Stimulated activated naive B cell treated with anti-CD40 and anti-IgM and Interleukin-4, amounts not matched to agents 10 μg/mL and 1 μg/mL and 100 μg/mL, for 72 hours (primary cell): Measurements from ENCODE around the gene KRT4.

Source experiments
- ATAC-seq, 2 donors: fragments of 150-1000 bp; cut with Tn5 transposase; replicated peaks; 2 replicates each; pipeline ENCODE4 v1.10.0; 2021; ENCODE audit warnings: moderate library complexity in 1 of 2
- DNase-seq: peaks from one replicate; pipeline ENCODE4 v3.0.0; 2021
- H3K27ac Mint-ChIP-seq: one replicate; pipeline ENCODE4 v1.8.0; 2022; ENCODE audit warnings: mild to moderate bottlenecking, mixed read lengths
- H3K27me3 Mint-ChIP-seq, 2 donors: one replicate each; pipeline ENCODE4 v1.8.0; 2022; ENCODE audit warnings: mixed read lengths in 2 of 2
- H3K36me3 Mint-ChIP-seq, 2 donors: one replicate each; pipeline ENCODE4 v1.8.0; 2022; ENCODE audit warnings: mixed read lengths in 2 of 2, mild to moderate bottlenecking in 1 of 2
- H3K4me1 Mint-ChIP-seq, 2 donors: one replicate each; pipeline ENCODE4 v1.8.0; 2022; ENCODE audit warnings: mixed read lengths in 2 of 2, mild to moderate bottlenecking in 1 of 2
- H3K4me3 Mint-ChIP-seq, 2 donors: one replicate each; pipeline ENCODE4 v1.8.0; 2022; ENCODE audit warnings: mild to moderate bottlenecking in 2 of 2, mixed read lengths in 2 of 2, moderate library complexity in 1 of 2
- H3K9me3 Mint-ChIP-seq, 2 donors: one replicate each; pipeline ENCODE4 v1.8.0; 2022; ENCODE audit warnings: mixed read lengths in 2 of 2, mild to moderate bottlenecking in 1 of 2

The KRT4 gene

DNA sequence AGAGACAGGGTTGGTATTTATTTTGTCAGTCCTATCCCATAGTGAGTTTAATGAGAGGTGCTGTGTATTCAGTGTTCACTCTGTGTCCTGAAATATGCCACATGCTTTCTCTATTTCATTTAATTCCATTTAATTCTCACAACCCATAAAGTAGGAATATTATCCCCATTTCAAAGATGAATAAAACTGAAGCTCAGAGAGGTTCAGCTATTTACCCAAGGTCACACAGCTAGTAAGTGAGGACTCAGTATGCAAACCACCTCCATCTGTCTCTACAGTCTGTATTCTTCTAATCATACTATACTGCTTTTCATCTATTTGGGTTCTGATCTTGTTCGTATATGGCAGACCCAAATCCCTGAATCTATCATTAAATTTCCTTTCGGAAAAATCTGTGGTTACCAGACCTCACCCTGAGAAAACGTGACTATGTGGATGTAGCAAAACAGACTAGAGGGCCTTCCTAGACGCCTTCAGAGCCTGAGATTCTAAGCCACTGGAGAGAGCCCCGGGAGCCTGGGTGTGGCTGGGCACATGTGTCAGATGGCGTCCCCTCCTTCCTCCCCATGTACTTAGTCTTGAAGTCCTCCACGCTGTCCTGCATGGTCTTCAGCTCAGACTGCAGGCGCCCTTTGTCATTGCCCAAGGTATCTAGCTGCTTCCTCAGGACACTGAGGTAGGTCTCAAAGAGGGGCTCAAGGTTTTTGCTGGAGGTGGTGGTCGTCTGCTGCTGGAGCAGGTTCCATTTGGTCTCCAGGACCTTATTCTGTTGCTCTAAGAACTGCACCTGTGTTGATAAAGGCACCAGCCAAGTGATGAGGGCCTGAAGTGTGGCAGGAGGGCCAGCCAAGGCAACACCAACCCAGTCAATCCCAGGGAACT lies 2.5 kb downstream of the KRT4 start:
- no peak overlapping the region for H3K4me3 Mint-ChIP-seq
- DNase-seq (no peak), ATAC-seq (no peak)
- H3K9me3 Mint-ChIP-seq, result no peaks in the 10 kb centered on the region
- H3K27ac Mint-ChIP-seq, result no peak overlapping the region
- no peaks in the 10 kb centered on the region for H3K4me1 Mint-ChIP-seq
- peaks cover 8 to 26% of the 10 kb centered on the region in 2 donors for H3K27me3 Mint-ChIP-seq
- no peaks in the 10 kb centered on the region for H3K36me3 Mint-ChIP-seq

DNA sequence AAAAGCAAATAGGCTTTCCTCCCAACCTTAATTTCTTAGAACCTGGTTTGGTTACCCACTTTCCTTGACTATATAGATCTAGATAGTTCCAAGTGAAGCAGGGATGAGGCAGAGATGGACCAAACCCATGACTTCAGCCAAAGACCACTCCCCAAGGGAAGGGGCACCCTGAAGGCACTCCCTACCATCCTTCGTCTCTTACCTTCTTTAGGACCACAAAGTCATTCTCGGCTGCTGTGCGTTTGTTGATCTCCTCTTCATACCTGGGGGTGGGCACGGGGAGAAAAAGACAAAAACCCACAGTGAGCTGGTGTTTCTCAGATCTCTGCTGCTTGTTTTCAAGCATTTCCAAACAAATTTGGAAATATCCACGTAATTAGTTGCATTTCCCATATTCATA lies 3.4 kb downstream of the KRT4 start:
- Mint-ChIP-seq H3K27me3 (peaks cover 11 to 35% of the 10 kb centered on the region in 2 donors), H3K9me3 (no peaks in the 10 kb centered on the region), H3K4me1 (no peaks in the 10 kb centered on the region), H3K27ac (no peak overlapping the region), H3K36me3 (no peaks in the 10 kb centered on the region), H3K4me3 (no peak overlapping the region)
- no peak for ATAC-seq
- DNase-seq, result no peak

DNA sequence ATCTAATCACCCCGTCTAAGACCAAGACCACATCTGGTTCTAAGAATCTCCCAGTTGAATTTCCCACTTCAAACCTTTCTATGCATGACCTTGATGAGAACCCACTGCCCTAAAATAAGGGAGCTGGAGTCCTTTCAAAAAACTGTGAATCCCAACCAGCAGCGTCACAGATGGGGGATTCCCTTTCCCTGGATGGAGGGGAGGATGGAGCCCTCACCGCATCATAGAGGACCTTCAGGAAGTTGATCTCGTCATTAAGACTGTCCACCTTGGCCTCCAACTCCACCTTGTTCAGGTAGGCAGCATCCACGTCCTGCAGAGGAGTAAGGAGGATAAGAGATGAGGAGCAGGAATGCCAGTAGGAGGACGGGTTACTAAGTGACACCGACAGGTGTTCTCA lies 4.8 kb downstream of the KRT4 start:
- Mint-ChIP-seq H3K27me3 (peaks cover 12 to 35% of the 10 kb centered on the region in 2 donors), H3K4me1 (no peaks in the 10 kb centered on the region), H3K9me3 (no peaks in the 10 kb centered on the region), H3K36me3 (no peaks in the 10 kb centered on the region), H3K27ac (no peak overlapping the region), H3K4me3 (no peak overlapping the region)
- ATAC-seq (no peak), DNase-seq (no peak)

DNA sequence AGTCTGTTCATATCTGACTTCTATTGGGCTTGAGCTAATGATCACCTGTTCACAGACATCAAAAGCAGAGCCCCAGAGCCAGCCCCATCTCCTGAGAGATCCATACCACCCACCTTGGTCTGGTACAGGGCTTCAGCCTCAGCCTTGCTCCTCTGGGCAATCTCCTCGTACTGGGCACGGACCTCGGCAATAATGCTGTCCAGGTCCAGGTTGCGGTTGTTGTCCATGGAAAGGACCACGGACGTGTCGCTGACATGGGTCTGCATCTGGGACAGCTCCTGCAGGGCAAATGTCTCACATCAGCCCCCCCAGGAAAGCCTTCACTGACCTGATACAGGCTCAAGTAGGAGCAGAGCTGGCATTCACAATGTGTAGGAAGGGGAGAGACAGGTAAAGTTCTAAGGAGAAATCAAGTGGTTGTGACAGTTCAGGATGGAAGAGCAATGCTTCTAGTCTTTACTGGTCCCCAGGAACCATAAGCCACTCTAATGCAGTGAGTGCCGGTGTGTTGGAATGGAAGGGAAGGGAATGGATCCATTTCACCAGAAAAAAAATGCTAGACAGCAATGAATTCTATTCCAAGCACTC lies 5.2 kb downstream of the KRT4 start:
- H3K4me1 Mint-ChIP-seq, result no peaks in the 10 kb centered on the region
- DNase-seq (no peak), ATAC-seq (no peak)
- no peak overlapping the region for H3K4me3 Mint-ChIP-seq
- no peaks in the 10 kb centered on the region for H3K9me3 Mint-ChIP-seq
- no peak overlapping the region for H3K27ac Mint-ChIP-seq
- no peaks in the 10 kb centered on the region for H3K36me3 Mint-ChIP-seq
- peaks cover 12 to 35% of the 10 kb centered on the region in 2 donors for H3K27me3 Mint-ChIP-seq

DNA sequence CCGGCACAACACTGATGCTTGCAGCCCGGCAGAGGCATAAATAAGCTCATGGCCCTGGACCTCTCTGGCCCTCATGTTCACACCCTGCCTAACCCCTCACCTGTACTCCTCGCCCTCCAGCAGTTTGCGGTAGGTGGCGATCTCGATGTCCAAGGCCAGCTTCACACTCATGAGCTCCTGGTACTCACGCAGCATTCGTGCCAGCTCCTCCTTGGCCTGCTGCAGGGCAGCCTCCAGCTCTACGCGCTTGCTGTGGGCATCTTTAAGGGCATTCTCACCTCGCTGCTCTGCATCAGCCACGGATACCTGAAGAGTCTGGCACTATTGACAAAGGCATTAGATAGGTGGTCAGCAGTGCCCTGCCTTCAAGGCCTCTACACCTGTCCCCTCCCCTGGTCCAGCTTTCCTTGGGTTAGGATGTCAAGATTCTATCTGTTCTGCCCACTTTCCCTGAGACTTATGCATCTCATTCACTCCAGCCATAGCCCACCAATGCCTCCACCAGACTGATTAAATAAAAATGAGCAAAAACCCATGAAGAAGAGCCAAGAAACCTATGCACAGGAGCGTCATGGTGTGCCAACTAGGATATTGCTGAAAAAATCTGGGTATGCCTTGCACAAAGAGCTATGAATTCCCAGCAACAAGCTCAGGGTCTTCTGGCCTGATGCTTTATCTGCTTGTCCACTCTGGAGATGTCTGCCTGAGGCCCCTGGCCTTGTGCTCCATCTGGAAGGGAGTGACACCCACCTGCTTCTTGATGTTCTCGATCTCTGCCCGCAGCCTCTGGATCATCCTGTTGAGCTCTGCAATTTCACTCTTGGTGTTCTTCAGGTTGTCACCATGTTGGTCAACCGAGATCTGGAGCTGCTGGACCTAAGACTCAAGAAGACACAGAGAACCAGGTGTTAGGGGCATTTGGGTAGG lies 6.1 kb downstream of the KRT4 start:
- DNase-seq, result no peak
- Mint-ChIP-seq H3K27ac (no peak overlapping the region), H3K4me1 (no peaks in the 10 kb centered on the region), H3K4me3 (no peak overlapping the region), H3K9me3 (no peaks in the 10 kb centered on the region), H3K27me3 (peaks cover 12 to 35% of the 10 kb centered on the region in 2 donors), H3K36me3 (no peaks in the 10 kb centered on the region)
- ATAC-seq, result no peak

DNA sequence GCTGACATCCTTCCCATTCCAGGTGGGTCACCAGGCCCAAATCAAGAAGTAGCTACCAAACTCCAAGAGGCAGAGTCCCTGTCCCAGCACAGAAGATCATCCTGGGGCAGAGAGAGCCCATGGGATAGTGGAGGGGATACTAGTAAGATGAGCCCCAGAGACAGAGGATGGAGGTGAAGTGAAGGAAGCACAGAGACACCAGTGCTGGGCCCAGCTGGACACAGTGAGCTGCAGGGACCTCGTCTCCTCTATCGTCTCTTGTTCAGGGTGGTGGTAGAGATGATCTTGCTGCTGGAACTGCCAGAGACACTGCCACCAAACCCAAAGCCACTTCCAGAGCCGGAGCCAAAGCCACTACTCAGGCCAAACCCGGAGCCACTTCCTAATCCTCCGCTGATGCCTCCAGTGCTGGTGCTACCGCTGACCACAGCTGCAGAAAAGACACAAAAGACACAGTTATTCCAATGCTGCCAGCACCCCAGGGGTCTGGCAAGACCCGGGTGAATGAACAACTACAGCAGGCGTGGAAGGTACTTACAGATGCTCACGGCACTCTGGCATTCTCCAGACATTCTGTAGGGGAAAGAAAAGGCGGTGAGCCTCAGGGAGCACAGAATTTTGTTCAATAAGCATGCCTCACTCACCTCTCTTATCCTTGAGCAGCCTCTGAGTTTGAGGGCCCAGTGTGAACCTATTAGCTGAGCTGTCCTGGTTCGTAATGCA lies 6.9 kb downstream of the KRT4 start:
- H3K36me3 Mint-ChIP-seq, result no peaks in the 10 kb centered on the region
- peaks cover 12 to 35% of the 10 kb centered on the region in 2 donors for H3K27me3 Mint-ChIP-seq
- H3K4me1 Mint-ChIP-seq, result no peaks in the 10 kb centered on the region
- H3K9me3 Mint-ChIP-seq, result no peaks in the 10 kb centered on the region
- ATAC-seq (no peak), DNase-seq (no peak)
- no peak overlapping the region for H3K4me3 Mint-ChIP-seq
- no peak overlapping the region for H3K27ac Mint-ChIP-seq

DNA sequence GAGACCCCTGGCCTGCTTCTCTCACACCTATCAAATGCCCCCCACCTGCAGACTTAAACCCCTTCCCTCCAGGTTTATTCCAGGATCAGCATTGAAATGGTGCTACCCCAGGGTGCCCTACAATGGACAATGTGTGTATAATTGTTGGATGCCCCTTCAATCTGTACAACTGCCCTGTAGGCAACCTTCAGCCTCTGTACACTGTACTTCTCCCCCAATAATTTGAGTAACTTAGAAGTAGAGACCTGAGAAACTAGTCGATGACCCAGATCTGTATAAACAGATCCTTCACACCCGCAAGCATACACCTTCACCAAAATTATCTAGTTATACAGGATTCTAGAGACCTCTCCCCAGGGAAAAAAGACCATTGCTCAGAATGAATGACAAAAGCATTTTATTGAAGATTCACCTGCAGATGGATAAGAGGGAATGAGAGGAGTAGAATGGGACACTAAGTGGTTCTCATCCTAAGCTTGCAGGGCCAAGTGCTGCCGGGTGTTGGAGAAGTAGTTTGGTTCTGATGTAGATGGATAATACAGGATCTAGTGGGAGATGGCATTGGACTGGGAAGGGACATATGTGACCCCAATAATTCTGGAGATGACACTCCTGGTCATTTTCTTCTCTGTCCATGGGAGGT lies 7.6 kb downstream of the KRT4 start:
- Mint-ChIP-seq H3K27ac (no peak overlapping the region), H3K9me3 (no peaks in the 10 kb centered on the region), H3K27me3 (peaks cover 12 to 35% of the 10 kb centered on the region in 2 donors), H3K4me3 (no peak overlapping the region), H3K36me3 (no peaks in the 10 kb centered on the region), H3K4me1 (no peaks in the 10 kb centered on the region)
- DNase-seq, result no peak
- ATAC-seq, result no peak

DNA sequence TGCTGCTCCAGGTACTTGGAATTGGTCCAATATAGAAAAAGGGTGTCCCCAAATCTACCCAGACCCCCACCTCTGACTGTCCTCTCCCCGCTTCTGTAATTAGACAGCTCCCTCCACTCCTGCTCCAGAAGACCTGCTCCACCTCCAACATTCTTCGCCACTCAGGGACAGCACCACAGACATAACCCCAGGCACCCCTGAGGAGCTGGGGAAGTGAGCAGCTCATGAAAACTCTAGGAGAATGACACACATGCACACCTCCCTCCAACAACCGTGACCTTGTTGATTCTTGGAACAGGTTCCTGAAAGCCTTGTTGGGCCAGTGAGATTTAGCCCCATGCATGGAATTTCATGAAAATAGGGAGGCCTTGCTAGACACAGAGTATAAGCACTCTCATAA lies 8.2 kb downstream of the KRT4 start:
- Mint-ChIP-seq H3K27ac (no peak overlapping the region), H3K4me3 (no peak overlapping the region), H3K36me3 (no peaks in the 10 kb centered on the region), H3K27me3 (peaks cover 12 to 35% of the 10 kb centered on the region in 2 donors), H3K9me3 (no peaks in the 10 kb centered on the region), H3K4me1 (no peaks in the 10 kb centered on the region)
- DNase-seq (no peak), ATAC-seq (no peak)

DNA sequence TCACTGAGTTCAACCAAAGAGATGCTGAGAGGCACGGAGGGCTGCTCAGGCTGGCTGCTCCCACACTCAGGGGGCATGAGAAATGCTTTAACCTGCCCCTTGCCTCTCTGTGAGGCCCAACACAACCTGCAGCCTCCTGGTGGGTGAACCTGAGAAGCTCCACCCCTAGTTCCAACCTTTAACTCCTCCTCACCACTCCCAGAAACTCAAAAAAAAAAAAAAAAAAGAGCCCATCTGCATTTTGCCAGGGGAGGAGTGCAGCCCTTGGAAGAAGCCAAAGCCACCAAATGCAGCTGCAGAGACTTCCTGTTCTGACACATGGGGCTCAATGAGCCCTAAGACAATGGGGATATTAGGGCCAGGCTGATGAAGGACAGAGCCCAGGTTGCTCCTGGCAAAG lies 8.9 kb downstream of the KRT4 start:
- Mint-ChIP-seq H3K4me3 (no peak overlapping the region), H3K27ac (no peak overlapping the region), H3K4me1 (no peaks in the 10 kb centered on the region), H3K27me3 (peaks cover 15 to 39% of the 10 kb centered on the region in 2 donors), H3K36me3 (no peaks in the 10 kb centered on the region), H3K9me3 (no peaks in the 10 kb centered on the region)
- DNase-seq, result no peak
- no peak for ATAC-seq

DNA sequence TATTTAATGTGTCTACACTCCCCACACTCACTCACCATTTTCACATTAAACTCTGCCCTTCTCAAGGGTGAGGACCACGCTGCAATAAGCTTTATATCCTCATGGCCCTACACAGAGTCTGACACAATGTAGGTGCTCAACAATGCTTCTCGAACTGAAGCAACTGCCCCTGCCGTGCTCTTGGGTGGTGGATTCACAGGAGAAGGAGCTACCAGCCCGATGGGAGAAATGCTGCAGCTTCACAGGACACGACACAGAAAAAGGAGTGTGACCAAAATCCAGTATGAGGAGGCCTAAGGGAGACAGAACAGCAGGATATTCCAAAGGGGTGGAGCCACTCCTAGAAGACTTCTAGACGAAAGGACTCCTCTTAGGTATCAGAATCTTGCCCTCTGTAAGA lies 11.5 kb downstream of the KRT4 start:
- H3K27ac Mint-ChIP-seq, result no peak overlapping the region
- H3K4me3 Mint-ChIP-seq, result no peak overlapping the region
- ATAC-seq, result no peak
- peaks cover 12 to 32% of the 10 kb centered on the region in 2 donors for H3K27me3 Mint-ChIP-seq
- no peaks in the 10 kb centered on the region for H3K4me1 Mint-ChIP-seq
- no peak for DNase-seq
- H3K36me3 Mint-ChIP-seq, result no peaks in the 10 kb centered on the region
- no peaks in the 10 kb centered on the region for H3K9me3 Mint-ChIP-seq

DNA sequence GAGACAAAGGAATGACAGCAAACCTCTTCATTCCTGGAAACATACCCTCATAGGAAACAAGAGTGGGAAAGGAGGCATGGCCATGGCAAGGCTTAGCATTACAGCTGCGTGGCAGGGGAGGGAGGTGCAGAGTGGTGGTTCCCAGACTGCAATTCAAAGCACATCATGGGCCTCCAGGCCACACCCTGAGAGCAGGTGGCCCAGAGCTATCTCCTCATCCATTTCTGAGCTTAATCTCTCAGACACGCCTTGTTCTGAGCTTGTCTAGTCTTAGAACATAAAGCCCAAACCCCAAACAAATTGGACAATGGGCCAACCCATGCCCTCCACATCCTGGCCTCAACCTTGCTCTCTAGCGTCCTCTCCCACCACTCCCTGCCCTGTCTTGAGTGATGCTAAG lies 12.1 kb downstream of the KRT4 start:
- Mint-ChIP-seq H3K9me3 (no peaks in the 10 kb centered on the region), H3K27ac (no peak overlapping the region), H3K4me3 (no peak overlapping the region), H3K4me1 (no peaks in the 10 kb centered on the region), H3K36me3 (no peaks in the 10 kb centered on the region), H3K27me3 (peaks cover 11 to 25% of the 10 kb centered on the region in 2 donors)
- DNase-seq, result no peak
- no peak for ATAC-seq

DNA sequence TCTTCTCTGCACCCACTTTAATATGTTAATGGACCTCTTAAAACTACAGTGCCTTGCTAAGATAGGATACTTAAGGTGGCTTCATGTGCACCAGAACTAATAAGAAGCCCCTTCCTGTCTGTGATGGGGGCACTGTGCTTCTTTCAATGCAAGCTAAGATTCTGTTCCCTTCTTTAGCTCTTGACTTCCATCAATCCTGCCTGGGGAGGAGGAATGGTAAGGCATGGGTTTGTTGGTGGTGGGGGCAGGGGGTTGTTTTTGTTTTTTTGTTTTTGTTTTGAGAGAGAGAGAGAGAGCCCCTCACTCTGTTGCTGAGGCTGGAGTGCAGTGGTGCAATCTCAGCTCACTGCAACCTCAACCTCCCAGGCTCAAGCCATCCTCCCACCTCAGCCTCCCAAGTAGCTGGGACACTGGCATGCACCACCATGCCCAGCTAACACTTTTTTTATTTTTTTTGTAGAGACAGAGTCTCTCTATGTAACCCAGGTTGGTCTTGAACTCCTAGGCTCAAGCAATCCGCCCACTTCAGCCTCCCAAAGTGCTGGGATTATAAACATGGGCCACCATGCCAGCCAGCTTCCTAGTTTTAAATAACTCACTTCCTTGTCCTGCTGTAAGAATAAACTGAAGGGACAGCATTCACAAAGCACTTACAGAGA lies 13.5 kb downstream of the KRT4 start:
- no peak overlapping the region for H3K4me3 Mint-ChIP-seq
- peaks cover 7 to 17% of the 10 kb centered on the region in 2 donors for H3K27me3 Mint-ChIP-seq
- no peaks in the 10 kb centered on the region for H3K4me1 Mint-ChIP-seq
- no peak overlapping the region for H3K27ac Mint-ChIP-seq
- no peaks in the 10 kb centered on the region for H3K9me3 Mint-ChIP-seq
- no peak for ATAC-seq
- no peaks in the 10 kb centered on the region for H3K36me3 Mint-ChIP-seq
- no peak for DNase-seq

DNA sequence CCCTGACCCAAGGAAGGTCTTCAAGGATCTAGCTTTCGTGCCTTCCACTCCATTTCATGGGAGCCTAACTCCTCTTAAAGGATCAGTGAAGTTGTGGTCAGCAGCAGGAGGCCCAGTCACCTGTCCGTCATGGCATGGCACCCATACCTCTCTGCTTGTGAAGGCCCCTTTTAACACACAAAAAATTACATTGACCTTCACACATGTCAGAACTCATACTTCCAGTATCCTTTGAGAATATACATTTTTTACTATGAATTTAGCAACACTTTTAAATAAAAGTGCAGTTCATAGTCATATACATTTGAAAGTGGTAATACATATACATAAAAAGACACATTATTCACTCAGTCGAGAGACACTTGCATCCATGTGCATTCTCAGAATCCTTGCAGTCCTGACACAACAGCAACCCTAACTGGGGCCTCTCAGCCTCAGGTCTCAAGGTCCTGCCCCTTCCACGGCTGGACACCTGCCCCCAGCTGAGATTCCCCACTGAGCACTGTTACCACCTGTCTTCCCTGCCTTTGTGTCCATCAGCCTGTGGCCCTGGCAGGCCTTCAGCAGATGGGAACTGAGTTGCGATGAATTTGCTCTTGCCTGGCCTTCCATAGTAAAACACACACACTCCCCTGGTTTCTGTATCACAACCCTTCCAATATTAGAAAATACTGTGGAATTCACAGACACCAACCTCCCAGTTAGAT lies 14.3 kb downstream of the KRT4 start:
- no peaks in the 10 kb centered on the region for H3K36me3 Mint-ChIP-seq
- no peak overlapping the region for H3K4me3 Mint-ChIP-seq
- H3K27me3 Mint-ChIP-seq, result peaks cover 7 to 18% of the 10 kb centered on the region in 2 donors
- H3K9me3 Mint-ChIP-seq, result no peaks in the 10 kb centered on the region
- no peak for DNase-seq
- H3K4me1 Mint-ChIP-seq, result peaks cover 0 to 2% of the 10 kb centered on the region in 2 donors
- H3K27ac Mint-ChIP-seq, result no peak overlapping the region
- no peak for ATAC-seq
